ENCODE results near the gene UBE2D3.
"Not testable (repeated sequence)": the region's sequence is repeated elsewhere in the genome, so short reads cannot be mapped to it uniquely, and the experiment has no call there.

The UBE2D3 gene

GRCh38 chr4:102827674-102828496 lies 534 bp upstream of the UBE2D3 start:
- peak overlapping the region; percentile 86 for H3K4me3 ChIP-seq (ENCODE audit: low read length)
- peak overlapping the region; percentile 99 for H3K9ac ChIP-seq (ENCODE audit: low read depth, low read length)
- peaks cover 23% of the 10 kb centered on the region for H3K36me3 ChIP-seq (ENCODE audit: insufficient read depth, low read depth, low read length)
- peak overlapping the region; percentile 98 for H3K27ac ChIP-seq (ENCODE audit: low read length)
- no peaks in the 10 kb centered on the region for H3K9me3 ChIP-seq (ENCODE audit: insufficient read depth, low read depth, low read length)
- peaks cover 41% of the 10 kb centered on the region; the same call in 1 of the 2 replicates for H3K4me1 ChIP-seq (ENCODE audit: insufficient read depth, low read length)
- no peaks in the 10 kb centered on the region for H3K27me3 ChIP-seq (ENCODE audit: insufficient read depth, low read length)

- peaks cover 37% of the 10 kb centered on the region for H3K36me3 ChIP-seq (ENCODE audit: insufficient read depth, low read depth, low read length)
- H3K4me3 ChIP-seq (ENCODE audit: low read length) = peak overlapping the region; percentile 86
- H3K27me3 ChIP-seq (ENCODE audit: insufficient read depth, low read length) = no peaks in the 10 kb centered on the region
- peak overlapping the region; percentile 99 for H3K9ac ChIP-seq (ENCODE audit: low read depth, low read length)
- H3K27ac ChIP-seq (ENCODE audit: low read length) = peak overlapping the region; percentile 98
- peaks cover 41% of the 10 kb centered on the region; the same call in 1 of the 2 replicates for H3K4me1 ChIP-seq (ENCODE audit: insufficient read depth, low read length)
- H3K9me3 ChIP-seq (ENCODE audit: insufficient read depth, low read depth, low read length) = no peaks in the 10 kb centered on the region
Measured at GRCh38 chr4:102826105-102826889, 1.1 kb downstream of the UBE2D3 start.

GRCh38 chr4:102825261-102826091 lies 1.9 kb downstream of the UBE2D3 start:
- Histone ChIP-seq H3K9ac (ENCODE audit: low read depth, low read length) (peak overlapping the region; percentile 99), H3K27me3 (ENCODE audit: insufficient read depth, low read length) (no peaks in the 10 kb centered on the region), H3K27ac (ENCODE audit: low read length) (no peak overlapping the region), H3K4me1 (ENCODE audit: insufficient read depth, low read length) (peaks cover 45% of the 10 kb centered on the region), H3K4me3 (ENCODE audit: low read length) (peak overlapping the region; percentile 86), H3K9me3 (ENCODE audit: insufficient read depth, low read depth, low read length) (no peaks in the 10 kb centered on the region), H3K36me3 (ENCODE audit: insufficient read depth, low read depth, low read length) (peaks cover 42% of the 10 kb centered on the region)

- peak overlapping the region; percentile 99 for H3K9ac ChIP-seq (ENCODE audit: low read depth, low read length)
- peak overlapping the region; percentile 86 for H3K4me3 ChIP-seq (ENCODE audit: low read length)
- H3K36me3 ChIP-seq (ENCODE audit: insufficient read depth, low read depth, low read length) = peaks cover 47% of the 10 kb centered on the region
- peaks cover 51% of the 10 kb centered on the region for H3K4me1 ChIP-seq (ENCODE audit: insufficient read depth, low read length)
- H3K27me3 ChIP-seq (ENCODE audit: insufficient read depth, low read length) = no peaks in the 10 kb centered on the region
- no peaks in the 10 kb centered on the region for H3K9me3 ChIP-seq (ENCODE audit: insufficient read depth, low read depth, low read length)
- no peak overlapping the region for H3K27ac ChIP-seq (ENCODE audit: low read length)
Measured at GRCh38 chr4:102824398-102824797, 3.0 kb downstream of the UBE2D3 start.

- H3K4me3 ChIP-seq (ENCODE audit: low read length) = peak overlapping the region; percentile 86
- no peak overlapping the region; the same call in 1 of the 2 replicates for H3K9ac ChIP-seq (ENCODE audit: low read depth, low read length)
- peaks cover 46% of the 10 kb centered on the region for H3K4me1 ChIP-seq (ENCODE audit: insufficient read depth, low read length)
- no peaks in the 10 kb centered on the region for H3K27me3 ChIP-seq (ENCODE audit: insufficient read depth, low read length)
- H3K9me3 ChIP-seq (ENCODE audit: insufficient read depth, low read depth, low read length) = no peaks in the 10 kb centered on the region
- H3K36me3 ChIP-seq (ENCODE audit: insufficient read depth, low read depth, low read length) = peaks cover 47% of the 10 kb centered on the region
- H3K27ac ChIP-seq (ENCODE audit: low read length) = no peak overlapping the region
Measured at GRCh38 chr4:102823897-102824296, 3.5 kb downstream of the UBE2D3 start.

GRCh38 chr4:102823464-102823863 lies 3.9 kb downstream of the UBE2D3 start:
- Histone ChIP-seq H3K9me3 (ENCODE audit: insufficient read depth, low read depth, low read length) (no peaks in the 10 kb centered on the region), H3K36me3 (ENCODE audit: insufficient read depth, low read depth, low read length) (peaks cover 50% of the 10 kb centered on the region), H3K9ac (ENCODE audit: low read depth, low read length) (no peak overlapping the region; the same call in 1 of the 2 replicates), H3K27me3 (ENCODE audit: insufficient read depth, low read length) (no peaks in the 10 kb centered on the region), H3K27ac (ENCODE audit: low read length) (no peak overlapping the region), H3K4me1 (ENCODE audit: insufficient read depth, low read length) (peaks cover 44% of the 10 kb centered on the region), H3K4me3 (ENCODE audit: low read length) (peak overlapping the region; percentile 86)

GRCh38 chr4:102819588-102820365 lies 7.6 kb downstream of the UBE2D3 start:
- no peaks in the 10 kb centered on the region for H3K9me3 ChIP-seq (ENCODE audit: insufficient read depth, low read depth, low read length)
- peaks cover 77% of the 10 kb centered on the region for H3K36me3 ChIP-seq (ENCODE audit: insufficient read depth, low read depth, low read length)
- H3K9ac ChIP-seq (ENCODE audit: low read depth, low read length) = no peak overlapping the region
- H3K4me1 ChIP-seq (ENCODE audit: insufficient read depth, low read length) = peaks cover 47% of the 10 kb centered on the region
- H3K4me3 ChIP-seq (ENCODE audit: low read length) = peak overlapping the region; percentile 27; the same call in 1 of the 2 replicates
- no peak overlapping the region for H3K27ac ChIP-seq (ENCODE audit: low read length)
- H3K27me3 ChIP-seq (ENCODE audit: insufficient read depth, low read length) = no peaks in the 10 kb centered on the region

- Histone ChIP-seq H3K4me1 (ENCODE audit: insufficient read depth, low read length) (peaks cover 42% of the 10 kb centered on the region), H3K36me3 (ENCODE audit: insufficient read depth, low read depth, low read length) (peaks cover 74% of the 10 kb centered on the region)
- not testable (repeated sequence) for H3K4me3 ChIP-seq (ENCODE audit: low read length); H3K27ac ChIP-seq (ENCODE audit: low read length); H3K9ac ChIP-seq (ENCODE audit: low read depth, low read length); H3K9me3 ChIP-seq (ENCODE audit: insufficient read depth, low read depth, low read length); H3K27me3 ChIP-seq (ENCODE audit: insufficient read depth, low read length)
Measured at GRCh38 chr4:102819100-102819499, 8.3 kb downstream of the UBE2D3 start.

GRCh38 chr4:102817613-102818268 lies 9.6 kb downstream of the UBE2D3 start:
- Histone ChIP-seq H3K36me3 (ENCODE audit: insufficient read depth, low read depth, low read length) (peaks cover 69% of the 10 kb centered on the region), H3K4me3 (ENCODE audit: low read length) (no peak overlapping the region), H3K27ac (ENCODE audit: low read length) (no peak overlapping the region), H3K9ac (ENCODE audit: low read depth, low read length) (no peak overlapping the region), H3K27me3 (ENCODE audit: insufficient read depth, low read length) (no peaks in the 10 kb centered on the region), H3K9me3 (ENCODE audit: insufficient read depth, low read depth, low read length) (no peaks in the 10 kb centered on the region), H3K4me1 (ENCODE audit: insufficient read depth, low read length) (peaks cover 31% of the 10 kb centered on the region)

GRCh38 chr4:102817021-102817605 lies 10.2 kb downstream of the UBE2D3 start:
- Histone ChIP-seq H3K27ac (ENCODE audit: low read length) (no peak overlapping the region), H3K27me3 (ENCODE audit: insufficient read depth, low read length) (no peaks in the 10 kb centered on the region), H3K4me3 (ENCODE audit: low read length) (no peak overlapping the region), H3K36me3 (ENCODE audit: insufficient read depth, low read depth, low read length) (peaks cover 68% of the 10 kb centered on the region), H3K9ac (ENCODE audit: low read depth, low read length) (no peak overlapping the region), H3K9me3 (ENCODE audit: insufficient read depth, low read depth, low read length) (no peaks in the 10 kb centered on the region), H3K4me1 (ENCODE audit: insufficient read depth, low read length) (peaks cover 29% of the 10 kb centered on the region)
